GM12873 (cell line): Measurements from ENCODE around the gene ROBO2.

Experiments used
- CTCF ChIP-seq: IDR thresholded peaks from 2 replicates; pipeline ENCODE4 v1.5.1; 2012; ENCODE audit warnings: low read depth, mild to moderate bottlenecking, moderate library complexity, low read length, control low read depth; ENCODE audit not compliant: insufficient read depth; ENCODE audit errors: missing control alignments

ROBO2 gene

DNA sequence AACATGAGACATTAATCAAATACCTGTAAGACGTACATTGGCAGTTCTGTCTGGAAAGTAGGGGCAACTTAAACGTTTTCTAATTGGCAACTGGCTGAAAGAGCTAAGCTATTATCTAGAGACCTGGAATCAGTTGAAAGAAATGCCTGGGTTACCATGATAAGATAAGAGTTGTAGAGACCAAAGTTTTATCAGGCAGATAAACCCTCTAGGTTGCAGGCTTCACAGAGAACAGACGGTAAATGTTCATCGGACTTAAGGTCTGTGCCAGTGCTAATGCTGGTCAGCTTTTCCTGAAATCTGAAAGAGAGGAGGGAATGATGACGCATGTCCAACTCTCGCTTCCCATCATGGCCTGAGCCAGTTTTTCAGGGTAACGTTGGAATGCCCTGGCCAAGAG lies 196.2 kb downstream of the ROBO2 start:
- TF ChIP-seq CTCF: no peak

- TF ChIP-seq CTCF: no peak
Measured at GRCh38 chr3:77240072-77240650, 200.3 kb downstream of the ROBO2 start.

DNA sequence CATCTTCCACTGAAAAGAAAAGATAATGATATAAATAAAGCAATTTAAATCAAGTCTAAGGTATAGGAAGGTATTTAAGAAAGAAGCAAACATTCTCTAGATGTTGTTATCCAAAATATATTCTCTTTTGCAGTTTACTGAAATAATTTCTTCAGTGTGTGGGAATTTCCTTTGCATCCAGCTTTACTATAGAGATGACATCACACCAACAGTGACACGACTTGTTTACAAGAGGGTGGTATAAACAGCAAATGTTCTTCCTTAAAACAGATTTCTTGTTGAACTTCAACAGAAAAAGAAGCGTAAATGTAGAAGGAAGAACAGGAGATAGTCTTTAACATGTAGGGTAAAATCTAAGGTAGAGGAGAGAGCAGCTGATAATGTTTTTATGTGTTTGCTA lies 202.5 kb downstream of the ROBO2 start:
- no peak for TF ChIP-seq CTCF

GRCh38 chr3:77244981-77245380 lies 205.1 kb downstream of the ROBO2 start:
- no peak for TF ChIP-seq CTCF

GRCh38 chr3:77247061-77247460 lies 207.2 kb downstream of the ROBO2 start:
- no peak for TF ChIP-seq CTCF

DNA sequence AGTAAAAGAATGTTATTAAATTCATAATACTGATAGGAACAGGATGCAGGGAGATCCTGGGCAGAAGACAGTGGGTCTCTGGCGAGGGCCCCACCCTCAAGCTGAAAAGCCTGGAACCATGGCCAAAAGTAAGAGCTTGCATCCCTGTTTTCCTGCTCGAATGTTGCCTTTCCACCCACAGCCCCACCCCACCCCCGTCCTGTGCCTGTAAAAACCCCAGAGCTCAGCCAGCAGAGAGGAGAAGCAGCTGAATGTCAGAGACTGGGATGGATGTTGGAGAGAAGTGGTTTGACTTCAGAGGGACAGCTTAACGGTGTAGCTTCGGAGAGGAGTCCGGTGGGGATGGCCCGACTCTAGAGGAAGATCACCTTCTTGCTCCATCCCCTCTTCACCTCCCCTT lies 207.9 kb downstream of the ROBO2 start:
- no peak for TF ChIP-seq CTCF

- no peak for TF ChIP-seq CTCF
Measured at GRCh38 chr3:77248420-77248819, 208.5 kb downstream of the ROBO2 start.

DNA sequence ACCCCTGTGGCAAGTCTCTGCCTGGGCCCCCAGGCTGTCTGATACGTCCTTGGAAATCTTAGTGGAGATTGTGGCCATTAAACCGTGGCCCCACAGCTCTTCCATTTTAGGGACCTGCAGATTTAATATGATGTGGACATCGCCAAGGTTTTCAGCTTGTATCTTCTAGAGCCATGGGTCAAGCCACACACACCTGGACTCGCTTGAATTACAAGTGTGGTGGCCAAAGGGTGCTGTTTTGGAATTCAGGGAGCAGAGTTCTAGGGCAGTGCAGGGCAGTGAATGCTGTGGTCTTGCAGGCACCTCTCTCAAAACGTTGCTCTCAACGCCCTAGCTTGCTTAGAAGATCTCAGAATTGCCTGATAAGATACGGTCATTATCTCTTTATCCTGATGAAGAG lies 211.2 kb downstream of the ROBO2 start:
- no peak for TF ChIP-seq CTCF
